Stimulated activated CD4-positive, alpha-beta T cell treated with anti-CD3 and anti-CD28 coated beads, TNF-alpha, amount 100 ng/mL, for 1 hour (primary cell): ENCODE results near the gene NSL1.
"Not testable (repeated sequence)": the region's sequence is repeated elsewhere in the genome, so short reads cannot be mapped to it uniquely, and the experiment has no call there.

ENCODE experiments used
- DNase-seq, 3 donors: peaks; one replicate each; pipeline ENCODE4 v3.0.0-alpha.2; 2020; ENCODE audit warnings: low read depth in 3 of 3, low spot score in 1 of 3

The NSL1 gene

DNA sequence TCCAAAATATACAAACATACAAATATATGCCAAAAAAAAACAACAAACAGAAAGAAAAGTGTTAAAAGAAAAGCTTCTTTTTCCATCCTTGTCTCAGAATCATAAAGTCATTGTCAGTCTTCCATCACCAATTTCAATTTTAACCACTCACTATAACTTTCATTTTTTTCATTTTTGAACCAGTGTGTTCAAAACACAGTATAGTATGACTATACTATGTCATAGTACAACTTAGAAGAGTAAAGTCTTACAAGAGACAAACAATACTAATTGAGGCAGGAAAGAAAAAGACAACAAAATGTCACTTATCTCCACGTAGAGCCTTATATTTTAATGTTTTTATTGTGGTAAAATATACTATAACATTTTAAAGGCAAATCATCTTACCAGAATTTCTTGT is 7.6 kb downstream of the NSL1 start:
- DNase-seq: no peak

DNA sequence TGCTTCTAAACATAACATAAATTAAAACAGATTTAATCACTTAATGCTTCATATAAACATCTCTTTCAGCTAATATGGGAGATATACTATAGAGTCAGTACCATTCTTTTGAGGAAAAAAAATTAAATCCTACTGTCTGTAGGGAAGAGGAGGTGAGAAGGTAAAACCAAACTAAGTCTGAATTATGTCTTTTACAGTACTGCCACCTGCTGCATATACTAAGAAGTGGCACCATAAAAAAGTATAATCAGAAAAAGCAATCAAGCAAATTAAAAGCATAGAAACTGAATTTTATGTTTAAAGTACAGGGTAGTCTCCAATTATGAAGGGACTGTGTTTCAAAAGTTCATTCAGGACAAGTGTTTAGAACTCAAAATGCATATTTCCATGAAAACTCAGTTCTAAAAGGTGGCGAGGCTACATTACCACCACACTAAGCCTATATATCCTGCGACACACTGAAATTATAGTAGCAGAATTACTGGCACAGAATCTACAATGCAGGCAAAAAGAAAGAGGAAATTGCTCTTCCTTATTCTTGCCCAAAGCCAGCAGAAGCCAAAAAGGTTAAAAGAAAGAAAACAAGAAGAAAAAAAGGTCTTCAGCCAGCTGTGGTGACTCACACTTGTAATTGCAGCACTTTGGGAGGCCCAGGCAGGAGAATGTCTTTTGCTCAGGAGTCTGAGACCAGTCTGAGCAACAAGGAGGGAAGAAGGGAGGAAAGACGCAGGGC is 9.0 kb downstream of the NSL1 start:
- DNase-seq: no peak

DNA sequence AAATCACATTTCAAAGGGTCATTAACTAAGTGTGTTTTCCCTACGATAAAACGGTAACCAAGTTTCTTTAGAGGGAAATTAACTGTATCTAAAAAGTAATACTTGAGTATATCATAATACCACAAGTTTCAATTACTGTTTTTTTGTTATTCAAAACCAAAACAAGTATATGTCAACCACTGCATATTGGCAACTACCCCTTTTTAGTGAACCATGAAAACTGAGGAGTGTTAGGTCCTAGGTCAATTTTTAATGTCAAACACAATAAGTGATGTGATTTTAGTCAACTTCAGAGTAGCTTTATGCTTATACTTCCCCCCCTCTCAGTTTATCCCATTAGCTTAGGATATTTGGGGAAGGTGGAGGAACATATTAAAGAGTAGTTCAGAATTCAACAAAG is 10.4 kb downstream of the NSL1 start:
- DNase-seq: no peak

DNA sequence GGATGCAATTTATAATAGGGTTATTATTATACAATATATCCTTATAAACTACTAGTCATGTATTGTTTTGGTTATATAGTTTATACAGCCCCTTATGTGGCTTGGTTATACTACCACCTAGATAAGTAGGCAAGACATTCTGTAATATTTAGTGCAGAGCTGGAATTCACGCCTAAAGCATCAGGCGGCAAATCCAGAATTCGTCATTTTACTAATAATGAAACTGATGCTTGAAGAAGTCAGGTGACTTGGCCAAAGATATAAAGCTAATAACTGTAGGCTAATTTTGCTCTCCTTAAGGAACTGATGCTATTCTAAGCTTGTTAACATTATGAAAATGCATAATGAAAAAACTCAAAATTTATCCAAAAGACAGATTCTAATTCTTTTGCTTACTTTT is 10.8 kb downstream of the NSL1 start:
- DNase-seq: no peak

GRCh38 chr1:212779086-212779485 is 12.5 kb downstream of the NSL1 start:
- not testable (repeated sequence) for DNase-seq

- DNase-seq: no peak
Observed at GRCh38 chr1:212777151-212777550, 14.4 kb downstream of the NSL1 start.

- no peak for DNase-seq
Observed at GRCh38 chr1:212775241-212775640, 16.3 kb downstream of the NSL1 start.

- no peak for DNase-seq
Observed at GRCh38 chr1:212774584-212774983, 17.0 kb downstream of the NSL1 start.

DNA sequence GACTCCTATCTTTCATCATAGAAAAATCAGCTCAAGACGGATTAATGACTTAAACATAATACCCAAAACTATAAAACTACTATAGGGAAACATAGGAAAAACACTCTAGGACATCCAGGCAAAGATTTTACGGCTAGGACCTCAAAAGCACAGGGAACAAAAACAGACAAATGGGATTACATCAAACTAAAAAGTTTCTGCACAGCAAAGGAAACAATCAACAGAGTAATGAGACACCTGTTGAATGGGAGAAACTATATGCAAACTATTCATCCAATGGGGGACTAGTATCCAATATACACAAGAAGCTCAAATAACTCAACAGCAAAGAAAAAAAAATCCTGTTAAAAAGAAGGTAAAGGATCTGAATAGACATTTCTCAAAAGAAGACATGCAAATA is 18.6 kb downstream of the NSL1 start:
- no peak for DNase-seq

DNA sequence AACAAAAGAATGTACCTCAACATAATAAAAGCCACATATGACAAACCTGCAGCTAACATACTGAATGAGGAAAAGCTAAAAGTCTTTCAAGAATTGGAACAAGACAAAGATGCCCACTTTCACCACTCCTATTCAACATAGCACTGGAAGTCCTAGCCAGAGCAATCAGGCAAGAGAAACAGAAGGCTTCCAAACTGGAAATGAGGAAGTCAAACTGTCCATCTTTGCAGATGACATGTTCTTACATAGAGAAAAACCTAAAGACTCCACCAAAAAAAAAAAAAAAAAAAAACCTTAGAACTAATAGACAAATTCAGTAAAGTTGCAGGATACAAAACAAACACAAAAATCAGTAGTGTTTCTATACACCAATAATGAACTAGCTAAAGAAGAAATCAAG is 20.2 kb downstream of the NSL1 start:
- no peak for DNase-seq

DNA sequence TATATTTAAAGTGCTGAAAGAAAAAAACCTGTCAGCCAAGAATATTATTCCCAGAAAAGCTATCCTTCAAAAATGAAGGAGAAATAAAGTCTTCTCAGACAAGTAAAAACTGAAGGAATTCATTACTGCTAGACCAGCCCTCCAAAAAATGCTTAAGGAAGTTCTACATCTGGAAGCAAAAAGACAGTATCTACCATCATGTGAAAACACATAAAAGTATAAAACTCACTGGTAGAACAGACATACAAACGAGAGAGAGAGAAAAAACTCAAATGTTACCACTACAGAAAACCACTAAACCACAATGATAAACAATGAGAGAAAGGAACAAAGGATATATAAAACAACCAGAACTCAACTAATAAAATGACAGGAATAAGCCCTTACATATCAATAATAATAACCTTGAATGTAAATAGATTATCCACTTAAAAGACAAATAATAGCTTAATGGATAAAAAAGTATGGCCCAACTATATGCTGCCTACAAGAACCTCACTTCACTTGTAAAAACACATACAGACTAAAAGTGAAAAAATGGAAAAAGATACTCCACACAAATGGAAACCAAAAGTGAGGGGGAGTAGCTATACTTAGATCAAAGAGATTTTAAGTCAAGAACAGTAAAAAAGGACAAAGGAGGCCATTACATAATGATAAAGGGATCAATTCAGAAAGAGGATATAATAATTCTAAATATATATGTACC is 22.0 kb downstream of the NSL1 start:
- DNase-seq: no peak

GRCh38 chr1:212766825-212767224 is 24.8 kb downstream of the NSL1 start:
- DNase-seq: not testable (repeated sequence)

- DNase-seq: not testable (repeated sequence)
Observed at GRCh38 chr1:212764718-212765281, 26.8 kb downstream of the NSL1 start.

DNA sequence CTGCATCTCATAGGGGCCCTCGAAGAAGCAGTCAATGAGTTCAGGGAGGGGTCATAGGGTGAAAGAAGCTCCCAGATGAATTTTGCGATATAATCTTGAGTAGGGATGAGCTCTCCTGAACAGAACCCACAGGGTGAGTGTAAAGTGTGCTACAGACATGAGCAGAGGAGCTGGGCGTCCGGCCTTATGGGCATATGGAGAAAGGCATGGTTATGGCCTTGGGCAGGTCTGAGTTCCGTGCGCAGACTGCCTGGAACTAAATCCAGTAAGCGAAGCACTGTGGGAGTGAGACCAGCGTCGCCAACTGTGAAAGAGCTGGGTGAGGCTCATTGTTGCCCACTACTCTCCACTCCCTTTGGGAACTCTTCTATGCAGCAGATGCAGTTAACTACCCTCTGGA is 28.7 kb downstream of the NSL1 start:
- no peak for DNase-seq

GRCh38 chr1:212762234-212762633 is 29.3 kb downstream of the NSL1 start:
- DNase-seq: no peak

DNA sequence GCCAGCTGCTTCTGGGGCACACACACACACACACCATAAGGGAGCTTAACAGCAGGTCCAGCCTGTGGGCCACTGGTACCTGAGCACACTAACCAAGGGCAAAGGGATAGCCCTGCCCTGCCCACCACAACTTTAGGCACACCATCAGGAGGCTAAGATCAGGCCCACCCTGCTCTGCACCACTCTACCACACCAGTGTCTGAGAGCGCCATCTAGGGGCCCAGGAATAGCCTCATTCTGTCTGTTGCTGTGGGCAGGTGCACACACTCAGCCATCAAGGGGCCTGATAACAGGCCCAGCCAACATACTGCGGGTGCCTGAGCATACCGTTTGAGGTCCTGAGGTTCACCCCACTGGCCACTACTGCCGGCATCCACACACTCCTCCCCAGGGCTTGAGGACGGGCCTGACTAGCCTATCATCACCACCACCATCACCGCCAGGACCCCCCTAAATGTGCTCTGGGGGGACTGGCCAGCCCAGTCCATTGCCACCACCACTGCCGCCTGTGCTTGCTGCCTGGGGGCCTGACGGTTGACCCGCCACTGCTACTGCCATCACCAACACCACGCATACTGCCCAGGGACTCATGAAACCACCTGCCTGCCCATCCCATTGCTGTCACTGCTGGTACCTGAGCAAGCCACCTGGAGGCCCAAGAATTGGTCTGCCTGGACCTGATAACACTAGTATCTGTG is 31.3 kb downstream of the NSL1 start:
- peak in 1 of 3 donors; percentile 42 for DNase-seq

DNA sequence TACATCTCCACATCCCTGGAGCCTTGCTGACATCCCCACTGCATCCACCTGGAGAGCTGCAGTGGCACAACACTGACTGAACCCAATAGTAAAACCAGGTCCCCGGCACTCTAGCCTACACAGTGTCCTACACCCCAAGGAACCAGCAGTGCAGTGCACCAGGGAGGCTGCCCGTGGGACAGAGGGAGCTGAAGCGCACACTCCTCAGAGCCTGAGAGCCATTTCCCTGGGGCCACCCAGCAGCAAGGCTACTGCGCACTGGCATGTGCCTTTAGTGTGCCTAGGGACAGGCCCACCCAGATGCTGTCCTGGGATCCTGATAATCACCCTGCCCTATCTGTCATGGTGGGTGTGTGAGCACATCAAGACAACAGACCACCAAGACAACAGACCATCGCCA is 31.9 kb downstream of the NSL1 start:
- DNase-seq: no peak

GRCh38 chr1:212754680-212755079 is 36.9 kb downstream of the NSL1 start:
- DNase-seq: no peak

GRCh38 chr1:212754193-212754592 is 37.4 kb downstream of the NSL1 start:
- DNase-seq: no peak

- no peak for DNase-seq
Observed at GRCh38 chr1:212753749-212754148, 37.8 kb downstream of the NSL1 start.

- no peak for DNase-seq
Observed at GRCh38 chr1:212752934-212753497, 38.6 kb downstream of the NSL1 start.
